Measurements from ENCODE around the gene NAT14. TPM values are rescaled to one million over a fixed set of nuclear protein-coding genes. Genes with fewer than 3 reads are reported as not detected.

NAT14 gene
- polyA plus RNA-seq, 1 donor (not counting 4 experiments of a cell fraction or from before 2014, with no cell fraction given), result 11.0 TPM

DNA sequence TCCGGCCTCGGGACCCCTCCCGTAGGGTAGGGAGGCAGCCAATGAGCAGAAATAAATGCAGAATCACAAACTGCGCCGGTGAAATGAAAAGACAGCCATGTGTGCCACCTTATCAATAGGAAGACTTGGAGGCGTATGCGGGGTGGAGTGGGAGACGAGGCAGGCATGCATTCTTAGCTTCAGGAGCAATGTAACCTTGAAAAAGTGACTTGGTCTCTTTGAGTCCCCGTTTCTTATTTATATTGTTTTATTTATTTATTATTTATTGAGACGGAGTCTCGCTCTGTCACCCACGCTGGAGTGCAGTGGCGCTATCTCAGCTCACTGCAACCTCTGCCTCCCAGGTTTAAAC lies 19.2 kb downstream of the NAT14 start:
- no peaks in the 10 kb centered on the region for H4K20me1 ChIP-seq (ENCODE audit: control insufficient read depth, extremely low read depth, insufficient read depth, low read length)
- DNase-seq (ENCODE audit: low read depth, low spot score), result no peak
- H3K9ac ChIP-seq (ENCODE audit: control insufficient read depth, extremely low read depth, insufficient read depth, low read length), result no peak overlapping the region
- peaks cover 1% of the 10 kb centered on the region for H3K27me3 ChIP-seq (ENCODE audit: control insufficient read depth, extremely low read depth, insufficient read depth, low read length)
- no peaks in the 10 kb centered on the region for H3K4me1 ChIP-seq (ENCODE audit: control insufficient read depth, extremely low read depth, insufficient read depth, low read length)
- dilution Hi-C loops (cut with MboI; ENCODE audit: extremely low pct_ligation_motif_present, low sequenced_read_pairs), result no loop called here
- peak overlapping the region; percentile 71 for H3K4me2 ChIP-seq (ENCODE audit: control insufficient read depth, extremely low read depth, insufficient read depth, low read depth, low read length)
- TF ChIP-seq, protein P1, sequence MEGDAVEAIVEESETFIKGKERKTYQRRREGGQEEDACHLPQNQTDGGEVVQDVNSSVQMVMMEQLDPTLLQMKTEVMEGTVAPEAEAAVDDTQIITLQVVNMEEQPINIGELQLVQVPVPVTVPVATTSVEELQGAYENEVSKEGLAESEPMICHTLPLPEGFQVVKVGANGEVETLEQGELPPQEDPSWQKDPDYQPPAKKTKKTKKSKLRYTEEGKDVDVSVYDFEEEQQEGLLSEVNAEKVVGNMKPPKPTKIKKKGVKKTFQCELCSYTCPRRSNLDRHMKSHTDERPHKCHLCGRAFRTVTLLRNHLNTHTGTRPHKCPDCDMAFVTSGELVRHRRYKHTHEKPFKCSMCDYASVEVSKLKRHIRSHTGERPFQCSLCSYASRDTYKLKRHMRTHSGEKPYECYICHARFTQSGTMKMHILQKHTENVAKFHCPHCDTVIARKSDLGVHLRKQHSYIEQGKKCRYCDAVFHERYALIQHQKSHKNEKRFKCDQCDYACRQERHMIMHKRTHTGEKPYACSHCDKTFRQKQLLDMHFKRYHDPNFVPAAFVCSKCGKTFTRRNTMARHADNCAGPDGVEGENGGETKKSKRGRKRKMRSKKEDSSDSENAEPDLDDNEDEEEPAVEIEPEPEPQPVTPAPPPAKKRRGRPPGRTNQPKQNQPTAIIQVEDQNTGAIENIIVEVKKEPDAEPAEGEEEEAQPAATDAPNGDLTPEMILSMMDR (optimal IDR thresholded peaks at IDR 0.05 in 1 of 3, IDR thresholded peaks at IDR 0.05 in 1 of 3, conservative IDR thresholded peaks at IDR 0.05 in 1 of 3; ENCODE audit: extremely low read depth in 1 of 3, insufficient read depth in 2 of 3, low read length in 3 of 3), result no peak
- TF ChIP-seq EZH2 (IDR thresholded peaks at IDR 0.05; ENCODE audit: low read length), result no peak
- H3K27ac ChIP-seq (ENCODE audit: control insufficient read depth, insufficient read depth, low read length), result no peak overlapping the region
- FAIRE-seq, result no peak
- H3K9me1 ChIP-seq (ENCODE audit: control insufficient read depth, extremely low read depth, insufficient read depth, low read length), result no peaks in the 10 kb centered on the region
- no peaks in the 10 kb centered on the region for H3K79me2 ChIP-seq (ENCODE audit: control insufficient read depth, insufficient read depth, low read length)
- H3K36me3 ChIP-seq (ENCODE audit: control insufficient read depth in 2 of 2, extremely low read depth in 1 of 2, insufficient read depth in 2 of 2, low read length in 2 of 2), result no peaks in the 10 kb centered on the region
- H3K9me3 ChIP-seq (ENCODE audit: control insufficient read depth, low read depth, low read length), result no peaks in the 10 kb centered on the region
- H2AFZ ChIP-seq (ENCODE audit: control insufficient read depth, low read length), result no peak overlapping the region
- no peak overlapping the region for H3K4me3 ChIP-seq (ENCODE audit: control insufficient read depth in 2 of 3, extremely low read depth in 1 of 3, insufficient read depth in 2 of 3, low read depth in 1 of 3, low read length in 3 of 3)

DNA sequence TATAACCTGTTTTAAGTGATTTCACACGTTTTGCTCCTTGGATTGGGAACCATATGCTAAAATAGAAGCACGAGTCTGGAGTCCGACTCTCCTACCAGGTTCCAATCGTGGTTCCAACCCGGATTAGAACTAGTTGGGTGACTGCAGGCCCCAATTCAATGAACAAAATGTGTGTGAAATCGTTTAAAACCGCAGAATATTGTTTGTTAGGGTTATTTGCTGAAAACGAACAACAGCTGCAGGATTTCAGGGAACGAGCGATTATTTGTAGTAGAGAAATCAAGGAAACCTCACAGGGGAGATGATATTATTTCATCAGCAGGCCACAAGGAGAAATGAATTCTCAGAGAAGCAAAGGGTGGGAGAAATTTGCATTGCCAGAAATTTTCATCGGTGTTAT lies 20.0 kb downstream of the NAT14 start:
- dilution Hi-C loops (cut with MboI; ENCODE audit: extremely low pct_ligation_motif_present, low sequenced_read_pairs), result no loop called here
- H3K36me3 ChIP-seq (ENCODE audit: control insufficient read depth in 2 of 2, extremely low read depth in 1 of 2, insufficient read depth in 2 of 2, low read length in 2 of 2), result no peaks in the 10 kb centered on the region
- H4K20me1 ChIP-seq (ENCODE audit: control insufficient read depth, extremely low read depth, insufficient read depth, low read length), result no peaks in the 10 kb centered on the region
- H3K4me2 ChIP-seq (ENCODE audit: control insufficient read depth, extremely low read depth, insufficient read depth, low read depth, low read length), result no peak overlapping the region
- no peak for TF ChIP-seq EZH2 (IDR thresholded peaks at IDR 0.05; ENCODE audit: low read length)
- TF ChIP-seq, protein P1 (optimal IDR thresholded peaks at IDR 0.05 in 1 of 3, IDR thresholded peaks at IDR 0.05 in 1 of 3, conservative IDR thresholded peaks at IDR 0.05 in 1 of 3; ENCODE audit: extremely low read depth in 1 of 3, insufficient read depth in 2 of 3, low read length in 3 of 3), result no peak
- DNase-seq (ENCODE audit: low read depth, low spot score) (no peak), FAIRE-seq (no peak)
- no peak overlapping the region for H3K9ac ChIP-seq (ENCODE audit: control insufficient read depth, extremely low read depth, insufficient read depth, low read length)
- H3K4me3 ChIP-seq (ENCODE audit: control insufficient read depth in 2 of 3, extremely low read depth in 1 of 3, insufficient read depth in 2 of 3, low read depth in 1 of 3, low read length in 3 of 3), result no peak overlapping the region
- no peaks in the 10 kb centered on the region for H3K79me2 ChIP-seq (ENCODE audit: control insufficient read depth, insufficient read depth, low read length)
- H3K4me1 ChIP-seq (ENCODE audit: control insufficient read depth, extremely low read depth, insufficient read depth, low read length), result no peaks in the 10 kb centered on the region
- no peaks in the 10 kb centered on the region for H3K9me1 ChIP-seq (ENCODE audit: control insufficient read depth, extremely low read depth, insufficient read depth, low read length)
- no peak overlapping the region for H3K27ac ChIP-seq (ENCODE audit: control insufficient read depth, insufficient read depth, low read length)
- H3K9me3 ChIP-seq (ENCODE audit: control insufficient read depth, low read depth, low read length), result no peaks in the 10 kb centered on the region
- H3K27me3 ChIP-seq (ENCODE audit: control insufficient read depth, extremely low read depth, insufficient read depth, low read length), result no peaks in the 10 kb centered on the region
- no peak overlapping the region for H2AFZ ChIP-seq (ENCODE audit: control insufficient read depth, low read length)

Measured in keratinocyte (primary cell).